HG03520 (cell line): ENCODE data around the gene RALGAPA1.
"Not testable (repeated sequence)": the region's sequence is repeated elsewhere in the genome, so short reads cannot be mapped to it uniquely, and the experiment has no call there.

Experiments used
- ATAC-seq: cut with Tn5 transposase; IDR thresholded peaks from one replicate; pipeline ENCODE4 v1.9.1; 2021; ENCODE audit warnings: mild to moderate bottlenecking, moderate library complexity; ENCODE audit not compliant: unreplicated experiment

The RALGAPA1 gene

GRCh38 chr14:35632271-35632670 is 176.8 kb downstream of the RALGAPA1 start:
- no peak for ATAC-seq

- ATAC-seq: no peak
These were observed 177.9 kb downstream of the RALGAPA1 start for GRCh38 chr14:35631071-35631805.

- ATAC-seq: no peak
These were observed 180.1 kb downstream of the RALGAPA1 start for GRCh38 chr14:35628989-35629388.

GRCh38 chr14:35626947-35627346 is 182.1 kb downstream of the RALGAPA1 start:
- not testable (repeated sequence) for ATAC-seq

- ATAC-seq: not testable (repeated sequence)
These were observed 187.1 kb downstream of the RALGAPA1 start for GRCh38 chr14:35621996-35622395.

- ATAC-seq: not testable (repeated sequence)
These were observed 189.1 kb downstream of the RALGAPA1 start for GRCh38 chr14:35619998-35620397.

- ATAC-seq: not testable (repeated sequence)
These were observed 189.6 kb downstream of the RALGAPA1 start for GRCh38 chr14:35619461-35619860.

GRCh38 chr14:35617500-35617899 is 191.6 kb downstream of the RALGAPA1 start:
- no peak for ATAC-seq

- ATAC-seq: no peak
These were observed 201.7 kb downstream of the RALGAPA1 start for GRCh38 chr14:35607380-35607779.

GRCh38 chr14:35600253-35600652 is 208.8 kb downstream of the RALGAPA1 start:
- ATAC-seq: no peak

GRCh38 chr14:35594616-35595015 is 214.5 kb downstream of the RALGAPA1 start:
- ATAC-seq: no peak

GRCh38 chr14:35587373-35587772 is 221.7 kb downstream of the RALGAPA1 start:
- not testable (repeated sequence) for ATAC-seq

- ATAC-seq: no peak
These were observed 230.5 kb downstream of the RALGAPA1 start for GRCh38 chr14:35578639-35579038.

- no peak for ATAC-seq
These were observed 231.0 kb downstream of the RALGAPA1 start for GRCh38 chr14:35578135-35578534.

GRCh38 chr14:35576856-35577255 is 232.2 kb downstream of the RALGAPA1 start:
- ATAC-seq: no peak

- no peak for ATAC-seq
These were observed 232.8 kb downstream of the RALGAPA1 start for GRCh38 chr14:35576260-35576659.

- no peak for ATAC-seq
These were observed 235.2 kb downstream of the RALGAPA1 start for GRCh38 chr14:35573911-35574310.

- ATAC-seq: no peak
These were observed 237.5 kb downstream of the RALGAPA1 start for GRCh38 chr14:35571598-35571997.

GRCh38 chr14:35565871-35566464 is 243.1 kb downstream of the RALGAPA1 start:
- ATAC-seq: no peak

GRCh38 chr14:35558680-35559079 is 250.4 kb downstream of the RALGAPA1 start:
- ATAC-seq: no peak

GRCh38 chr14:35557221-35557747 is 251.8 kb downstream of the RALGAPA1 start:
- ATAC-seq: no peak

GRCh38 chr14:35556548-35556947 is 252.5 kb downstream of the RALGAPA1 start:
- no peak for ATAC-seq
